Suppressor macrophage (primary cell): Measurements from ENCODE around the gene NAA20.
"Not testable (repeated sequence)": the region's sequence is repeated elsewhere in the genome, so short reads cannot be mapped to it uniquely, and the experiment has no call there.

ENCODE experiments used
- DNase-seq, 4 experiments: peaks; one replicate each; pipeline ENCODE4 v3.0.0-alpha.2; 2020 to 2022

The NAA20 gene

GRCh38 chr20:19991854-19992253, 25.3 kb upstream of the NAA20 start:
- DNase-seq, result no peak

- DNase-seq, result no peak
Measured at GRCh38 chr20:19992996-19993908, 23.9 kb upstream of the NAA20 start.

- DNase-seq, result peak in 2 of 4 experiments; percentile 27 to 30
Measured at GRCh38 chr20:19993958-19994669, 23.0 kb upstream of the NAA20 start.

- DNase-seq, result peak; percentile 66 to 74 (median 70)
Measured at GRCh38 chr20:19995220-19995863, 21.8 kb upstream of the NAA20 start.

GRCh38 chr20:19996222-19996621, 20.9 kb upstream of the NAA20 start:
- peak in 3 of 4 experiments; percentile 47 to 54 (median 48) for DNase-seq

GRCh38 chr20:19996917-19997316, 20.2 kb upstream of the NAA20 start:
- DNase-seq, result peak; percentile 47 to 75 (median 67)

- no peak for DNase-seq
Measured at GRCh38 chr20:19998990-19999705, 18.0 kb upstream of the NAA20 start.

GRCh38 chr20:20000211-20000968, 16.8 kb upstream of the NAA20 start:
- peak; percentile 80 to 91 (median 84) for DNase-seq

GRCh38 chr20:20002101-20002998, 14.8 kb upstream of the NAA20 start:
- peak; percentile 19 to 74 (median 64) for DNase-seq

GRCh38 chr20:20003031-20003954, 13.9 kb upstream of the NAA20 start:
- DNase-seq, result peak; percentile 90 to 98 (median 96)

- DNase-seq, result not testable (repeated sequence)
Measured at GRCh38 chr20:20003955-20004322, 13.2 kb upstream of the NAA20 start.

- DNase-seq, result peak in 2 of 4 experiments; percentile 34
Measured at GRCh38 chr20:20005342-20005741, 11.8 kb upstream of the NAA20 start.

GRCh38 chr20:20009784-20010253, 7.3 kb upstream of the NAA20 start:
- DNase-seq, result no peak

GRCh38 chr20:20010639-20011500, 6.3 kb upstream of the NAA20 start:
- DNase-seq, result peak in 2 of 4 experiments; percentile 41

- no peak for DNase-seq
Measured at GRCh38 chr20:20012541-20012940, 4.6 kb upstream of the NAA20 start.

- DNase-seq, result peak in 3 of 4 experiments; percentile 47 to 55 (median 51)
Measured at GRCh38 chr20:20014659-20015058, 2.5 kb upstream of the NAA20 start.

GRCh38 chr20:20017844-20018185, 653 bp downstream of the NAA20 start:
- no peak for DNase-seq

- no peak for DNase-seq
Measured at GRCh38 chr20:20018366-20018765, 1.2 kb downstream of the NAA20 start.
